ENCODE data around the gene DLGAP1.
"Not testable (repeated sequence)": the region's sequence is repeated elsewhere in the genome, so short reads cannot be mapped to it uniquely, and the experiment has no call there.

DLGAP1 gene

GRCh38 chr18:4335386-4335785, 119.7 kb downstream of the DLGAP1 start:
- no peak for DNase-seq (ENCODE audit: low read depth in 2 of 2)
- no peak for TF ChIP-seq CTCF (IDR thresholded peaks at IDR 0.05; ENCODE audit: low read depth, low read length)
- H3K4me3 ChIP-seq (replicated peaks in 1 of 2; ENCODE audit: low read depth in 2 of 2, low read length in 2 of 2), result no peak overlapping the region

GRCh38 chr18:4333043-4333442, 122.1 kb downstream of the DLGAP1 start:
- no peak for TF ChIP-seq CTCF (IDR thresholded peaks at IDR 0.05; ENCODE audit: low read depth, low read length)
- no peak for DNase-seq (ENCODE audit: low read depth in 2 of 2)
- no peak overlapping the region for H3K4me3 ChIP-seq (replicated peaks in 1 of 2; ENCODE audit: low read depth in 2 of 2, low read length in 2 of 2)

GRCh38 chr18:4319738-4320677, 135.1 kb downstream of the DLGAP1 start:
- TF ChIP-seq CTCF (IDR thresholded peaks at IDR 0.05; ENCODE audit: low read depth, low read length), result no peak
- no peak for DNase-seq (ENCODE audit: low read depth in 2 of 2)
- H3K4me3 ChIP-seq (replicated peaks in 1 of 2; ENCODE audit: low read depth in 2 of 2, low read length in 2 of 2), result no peak overlapping the region

- H3K4me3 ChIP-seq (replicated peaks in 1 of 2; ENCODE audit: low read depth in 2 of 2, low read length in 2 of 2), result no peak overlapping the region
- no peak for TF ChIP-seq CTCF (IDR thresholded peaks at IDR 0.05; ENCODE audit: low read depth, low read length)
- DNase-seq (ENCODE audit: low read depth in 2 of 2), result no peak
These were observed 136.8 kb downstream of the DLGAP1 start for GRCh38 chr18:4318311-4318710.

- DNase-seq (ENCODE audit: low read depth in 2 of 2), result not testable (repeated sequence)
These were observed 143.2 kb downstream of the DLGAP1 start for GRCh38 chr18:4311945-4312344.

GRCh38 chr18:4311136-4311535, 144.0 kb downstream of the DLGAP1 start:
- no peak overlapping the region for H3K4me3 ChIP-seq (replicated peaks in 1 of 2; ENCODE audit: low read depth in 2 of 2, low read length in 2 of 2)
- TF ChIP-seq CTCF (IDR thresholded peaks at IDR 0.05; ENCODE audit: low read depth, low read length), result no peak
- DNase-seq (ENCODE audit: low read depth in 2 of 2), result no peak

More at GRCh38 chr18:4311945-4312344, 143.2 kb downstream of the DLGAP1 start:
- not testable (repeated sequence) for H3K4me3 ChIP-seq (replicated peaks in 1 of 2; ENCODE audit: low read depth in 2 of 2, low read length in 2 of 2)

- TF ChIP-seq CTCF (IDR thresholded peaks at IDR 0.05; ENCODE audit: low read depth, low read length), result no peak
- no peak for DNase-seq (ENCODE audit: low read depth in 2 of 2)
- no peak overlapping the region for H3K4me3 ChIP-seq (replicated peaks in 1 of 2; ENCODE audit: low read depth in 2 of 2, low read length in 2 of 2)
These were observed 145.9 kb downstream of the DLGAP1 start for GRCh38 chr18:4309227-4309626.
